IPS-18c (cell line): ENCODE data around the gene CDC45.

Experiments used
- H3K4me3 ChIP-seq: 2 replicates; pipeline ENCODE4 v1.7.0; 2013; ENCODE audit warnings: low read depth, mild to moderate bottlenecking, low read length, moderate library complexity; ENCODE audit not compliant: insufficient read depth
- H3K9me3 ChIP-seq: one replicate; pipeline ENCODE4 v1.6.1; 2013; ENCODE audit warnings: mild to moderate bottlenecking, low read length, moderate library complexity; ENCODE audit not compliant: control insufficient read depth, insufficient read depth

Gene CDC45

GRCh38 chr22:19446603-19447329 is 33.0 kb upstream of the CDC45 start:
- H3K4me3 ChIP-seq = peak overlapping the region; percentile 95
- H3K9me3 ChIP-seq = no peaks in the 10 kb centered on the region

GRCh38 chr22:19447330-19448075 is 32.2 kb upstream of the CDC45 start, which contains the start of gene C22orf39:
C22orf39 (minus strand) TSS chr22:19447711; CDS start chr22:19447688, 23 bp downstream.
- Histone ChIP-seq H3K9me3 (no peaks in the 10 kb centered on the region), H3K4me3 (peak within 1 kb of the TSS; percentile 95)

DNA sequence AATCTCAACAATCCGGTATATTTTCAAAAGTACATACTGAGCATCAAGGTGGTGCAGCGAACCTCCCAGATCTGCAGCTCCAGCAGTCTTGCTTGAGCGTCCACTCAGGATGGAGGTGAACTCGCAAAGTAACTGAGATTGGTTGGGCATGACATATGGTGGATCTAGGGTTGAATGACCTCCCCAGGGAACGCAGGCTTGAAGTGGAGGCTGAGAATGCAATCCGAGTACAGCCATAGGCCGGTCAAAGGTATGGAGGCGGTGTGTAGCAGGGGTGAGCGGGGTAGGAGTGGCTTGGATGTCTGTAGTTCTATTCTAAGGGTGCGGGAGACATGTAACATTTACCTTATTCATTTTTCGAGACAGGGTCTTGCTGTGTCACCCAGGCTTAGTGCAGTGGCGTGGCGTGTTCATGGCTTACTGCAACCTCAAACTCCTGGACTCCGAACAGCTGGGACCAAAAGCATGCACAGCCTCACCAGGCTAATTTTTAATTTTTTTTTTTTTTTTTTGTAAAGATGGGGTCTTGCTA is 31.6 kb upstream of the CDC45 start:
- Histone ChIP-seq H3K4me3 (peak overlapping the region; percentile 71), H3K9me3 (no peaks in the 10 kb centered on the region)

DNA sequence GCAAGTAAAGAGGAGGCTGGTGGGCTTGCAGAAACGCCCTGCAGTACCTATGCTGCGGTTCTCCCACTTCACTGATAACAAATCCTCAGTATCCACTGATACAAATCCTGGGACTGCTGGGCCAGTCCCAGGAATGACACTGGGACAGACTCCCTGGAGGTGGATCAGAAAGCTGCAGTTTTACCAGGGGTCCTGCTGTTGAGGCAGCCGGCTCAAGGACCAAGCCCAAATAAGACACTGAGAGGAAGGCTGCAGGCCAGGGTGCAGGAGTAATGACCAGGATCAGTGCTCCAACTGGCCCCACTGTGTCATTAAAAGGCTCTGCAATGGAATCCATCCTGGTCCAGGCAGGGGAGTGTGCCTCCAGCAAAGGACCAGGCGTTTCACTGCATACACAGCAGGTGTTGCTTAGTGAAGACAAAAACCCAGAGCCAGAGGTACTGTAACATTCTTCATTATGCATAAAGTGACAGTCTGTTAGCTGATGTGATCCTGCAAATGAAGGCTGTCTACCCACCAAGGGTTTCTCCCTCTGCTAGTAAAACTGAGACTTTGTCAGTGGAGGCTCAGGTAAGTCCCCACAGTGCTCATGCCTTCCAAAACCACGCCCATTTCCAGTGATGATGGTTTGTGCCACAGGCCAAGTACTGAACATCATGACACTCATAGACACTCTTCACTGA is 30.8 kb upstream of the CDC45 start:
- no peaks in the 10 kb centered on the region for H3K9me3 ChIP-seq
- peak overlapping the region; percentile 71; the same call in 1 of the 2 replicates for H3K4me3 ChIP-seq

DNA sequence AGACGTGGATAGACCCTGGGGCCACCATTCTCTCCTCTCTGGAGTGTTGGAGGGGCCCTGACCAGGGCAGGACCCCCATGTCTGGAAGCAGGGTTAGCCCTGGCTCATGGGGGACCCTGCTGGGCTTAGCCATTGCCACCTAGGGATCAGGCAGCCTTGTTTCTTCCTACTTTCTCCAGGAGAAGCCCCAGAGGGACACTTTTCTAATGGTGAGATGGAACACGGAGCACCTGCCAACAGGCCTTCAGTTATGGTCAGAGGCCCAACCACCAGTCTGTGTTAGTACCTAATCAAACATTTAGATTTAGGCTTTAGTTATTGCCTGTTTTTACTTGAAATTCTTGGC is 30.3 kb upstream of the CDC45 start:
- H3K9me3 ChIP-seq = no peaks in the 10 kb centered on the region
- H3K4me3 ChIP-seq = no peak overlapping the region

DNA sequence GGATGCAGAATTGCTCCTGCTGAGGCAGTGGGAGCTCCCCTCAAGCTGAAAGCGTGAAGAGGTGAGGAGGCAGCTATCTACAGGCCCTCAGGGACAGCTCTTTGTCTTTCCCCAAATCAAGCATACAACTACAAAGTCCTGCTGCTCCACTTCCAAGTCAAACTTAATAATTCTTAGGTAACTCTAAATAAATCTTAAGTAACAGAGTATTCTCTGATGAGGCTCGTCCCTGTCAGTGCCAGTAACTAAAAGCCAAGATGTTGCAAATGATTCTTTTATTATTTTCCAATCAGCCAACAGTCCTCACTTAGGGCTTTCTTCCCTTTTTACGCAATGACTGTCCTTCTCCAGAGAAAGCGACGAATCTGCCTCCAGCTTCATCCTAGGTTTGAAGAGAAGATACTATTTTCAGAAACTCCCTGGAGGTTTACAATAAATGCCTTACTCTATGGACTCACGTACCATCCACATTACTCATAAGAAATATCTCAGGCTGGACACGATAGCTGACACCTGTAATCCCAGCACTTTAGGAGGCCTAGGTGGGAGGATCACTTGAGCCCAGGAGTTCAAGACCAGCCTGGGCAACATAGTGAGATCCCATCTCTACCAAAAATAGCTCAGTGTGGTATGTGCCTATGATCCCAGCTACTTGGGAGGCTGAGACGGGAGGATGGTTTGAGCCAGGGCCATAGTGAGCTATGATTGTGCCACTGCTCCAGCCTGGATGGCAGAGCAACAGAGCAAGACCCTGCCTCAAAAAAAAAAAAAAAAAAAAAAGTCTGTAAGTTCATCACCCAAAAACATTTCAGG is 29.2 kb upstream of the CDC45 start:
- H3K9me3 ChIP-seq = no peaks in the 10 kb centered on the region
- H3K4me3 ChIP-seq = no peak overlapping the region

DNA sequence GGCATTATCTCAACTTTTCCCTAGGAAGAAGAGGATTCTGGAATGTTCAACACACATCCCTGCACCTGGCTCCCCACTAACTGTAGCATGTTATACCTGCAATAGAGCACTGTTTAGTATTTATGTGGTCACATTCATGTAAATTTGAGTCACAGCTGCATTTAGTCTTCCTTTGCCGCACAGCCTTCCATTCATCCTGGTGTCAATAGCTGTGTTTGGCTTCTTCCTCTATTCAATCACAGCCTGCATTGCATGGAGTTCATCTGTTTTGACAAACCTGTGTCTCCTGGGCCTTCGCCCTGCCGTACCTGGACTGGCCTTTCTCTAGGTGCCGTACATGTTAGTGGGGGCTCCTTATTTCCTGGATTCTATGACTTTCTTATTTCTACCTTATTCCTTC is 28.1 kb upstream of the CDC45 start:
- Histone ChIP-seq H3K9me3 (no peaks in the 10 kb centered on the region), H3K4me3 (no peak overlapping the region)

DNA sequence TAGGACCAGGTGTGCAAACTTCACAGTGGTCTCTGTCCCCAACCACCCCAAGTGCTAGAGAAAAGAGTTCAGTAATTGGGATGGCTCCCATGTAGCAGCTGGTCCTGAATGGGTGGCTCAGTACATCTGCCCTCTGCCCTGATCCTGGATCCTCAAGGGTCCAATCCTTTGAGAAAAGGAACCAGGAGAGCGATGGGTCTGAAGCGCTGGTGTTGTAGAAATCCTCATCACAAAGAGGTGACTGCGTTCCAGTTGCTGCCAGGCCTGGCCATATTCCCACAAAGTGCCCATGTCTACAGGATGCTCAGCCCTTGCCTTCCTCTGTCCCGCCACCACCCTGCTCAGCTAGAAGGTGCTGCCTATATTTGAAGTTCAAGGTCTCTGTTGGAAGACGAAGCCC is 26.0 kb upstream of the CDC45 start:
- Histone ChIP-seq H3K4me3 (no peak overlapping the region), H3K9me3 (no peaks in the 10 kb centered on the region)

DNA sequence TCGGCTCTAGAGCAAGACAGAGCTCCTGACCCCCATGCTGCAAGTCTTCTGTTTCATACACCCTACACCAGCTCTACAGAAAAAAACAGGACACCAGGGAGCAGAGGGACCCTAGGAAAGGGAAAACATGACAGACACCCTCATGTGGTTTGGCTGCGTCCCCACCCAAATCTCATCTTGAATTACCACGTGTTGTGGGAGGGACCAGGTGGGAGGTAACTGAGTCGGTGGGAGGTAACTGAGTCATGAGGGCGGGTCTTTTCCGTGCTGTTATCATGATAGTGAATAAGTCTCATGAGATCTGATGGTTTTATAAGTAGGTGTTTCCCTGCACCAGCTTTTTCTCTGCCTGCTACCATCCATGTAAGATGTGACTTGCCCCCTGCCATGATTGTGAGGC is 25.6 kb upstream of the CDC45 start:
- H3K4me3 ChIP-seq = no peak overlapping the region
- no peaks in the 10 kb centered on the region for H3K9me3 ChIP-seq

GRCh38 chr22:19455033-19455432 is 24.7 kb upstream of the CDC45 start:
- Histone ChIP-seq H3K9me3 (no peaks in the 10 kb centered on the region), H3K4me3 (no peak overlapping the region)

GRCh38 chr22:19455585-19456370 is 23.9 kb upstream of the CDC45 start:
- Histone ChIP-seq H3K4me3 (no peak overlapping the region), H3K9me3 (no peaks in the 10 kb centered on the region)

GRCh38 chr22:19456541-19456940 is 23.2 kb upstream of the CDC45 start:
- H3K9me3 ChIP-seq = no peaks in the 10 kb centered on the region
- H3K4me3 ChIP-seq = no peak overlapping the region

DNA sequence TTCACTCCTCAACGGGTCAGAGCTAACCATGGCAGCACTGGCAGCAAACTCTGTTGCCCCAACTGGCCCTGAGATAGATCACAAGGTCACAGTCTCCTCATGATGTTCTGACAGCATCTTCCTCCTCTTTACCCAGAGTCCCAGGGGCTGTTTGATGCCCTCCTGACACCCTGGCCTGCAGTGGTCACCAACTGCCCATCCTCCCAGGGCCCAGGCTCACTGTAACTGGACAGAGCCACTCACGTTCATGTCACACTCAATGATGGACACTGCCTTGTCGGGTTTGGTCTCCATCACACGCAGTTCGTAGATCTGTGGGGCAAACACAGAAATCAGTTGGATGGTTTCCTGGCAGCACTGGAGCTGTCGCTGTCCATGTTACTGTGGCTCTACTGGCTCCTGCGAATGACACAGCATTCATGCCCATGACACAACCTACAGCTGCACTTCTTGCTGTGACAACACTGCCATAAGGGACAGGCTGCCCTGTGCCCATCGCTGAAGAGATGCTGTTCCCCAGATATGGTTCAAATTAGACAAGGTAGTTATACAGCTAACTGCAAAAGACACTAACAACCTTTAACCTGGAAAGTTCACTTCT is 21.8 kb upstream of the CDC45 start:
- H3K4me3 ChIP-seq = no peak overlapping the region

GRCh38 chr22:19460036-19460435 is 19.7 kb upstream of the CDC45 start:
- Histone ChIP-seq H3K4me3 (no peak overlapping the region), H3K9me3 (no peaks in the 10 kb centered on the region)

More for the DNA sequence above, 21.8 kb upstream of the CDC45 start:
- H3K9me3 ChIP-seq = no peaks in the 10 kb centered on the region

GRCh38 chr22:19461506-19461905 is 18.2 kb upstream of the CDC45 start:
- no peaks in the 10 kb centered on the region for H3K9me3 ChIP-seq

DNA sequence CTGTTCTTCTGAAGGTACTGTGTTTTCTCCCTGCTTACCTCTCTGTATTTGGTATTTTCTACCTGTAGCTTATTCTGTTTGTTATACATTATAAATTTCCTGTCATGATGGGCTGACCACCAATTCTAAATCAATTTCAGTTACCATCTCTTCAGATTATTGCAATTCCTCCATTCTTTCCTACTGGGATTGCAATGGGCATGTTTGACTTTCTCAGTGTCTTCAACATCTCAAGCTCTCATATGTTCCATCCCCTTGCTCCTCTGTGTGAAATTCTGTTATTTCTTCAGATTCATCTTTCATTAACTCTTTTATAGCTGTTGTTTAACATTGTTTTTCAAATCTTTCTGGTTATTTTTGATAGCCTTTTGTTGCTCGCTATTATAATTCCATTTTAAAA is 16.7 kb upstream of the CDC45 start:
- no peak overlapping the region for H3K4me3 ChIP-seq
- no peaks in the 10 kb centered on the region for H3K9me3 ChIP-seq

More at GRCh38 chr22:19461506-19461905, 18.2 kb upstream of the CDC45 start:
- H3K4me3 ChIP-seq = no peak overlapping the region
